H54 (cell line): Measurements from ENCODE around the gene HSD17B1.

Experiments
- DNase-seq: peaks from one replicate; pipeline ENCODE4 v3.0.0; 2011; ENCODE audit warnings: low spot score, mixed read lengths; ENCODE audit not compliant: insufficient read length
- FAIRE-seq: peaks from 3 replicates; lab custom pipeline; 2011; peaks lifted over from hg19 to GRCh38; lab: Jason Lieb, UNC
- POLR2A ChIP-seq: IDR thresholded peaks from 2 replicates; pipeline ENCODE4 v1.6.1; 2011; ENCODE audit warnings: low read depth, mild to moderate bottlenecking, low read length

HSD17B1 gene

GRCh38 chr17:42577140-42577531 is 24.4 kb downstream of the HSD17B1 start:
- peak; percentile 43 for DNase-seq
- FAIRE-seq, result no peak
- TF ChIP-seq POLR2A, result no peak

- DNase-seq, result peak; percentile 89
- FAIRE-seq, result no peak
- peak; percentile 78 for TF ChIP-seq POLR2A
Observed at GRCh38 chr17:42577532-42578281, 25.0 kb downstream of the HSD17B1 start, which contains the start of gene PSMC3IP. Gene PSMC3IP, minus strand, starts transcription at chr17:42577729. Its CDS starts 43 bp downstream, at chr17:42577686.

GRCh38 chr17:42578282-42578869 is 25.7 kb downstream of the HSD17B1 start:
- TF ChIP-seq POLR2A, result no peak
- peak; percentile 75 for DNase-seq
- no peak for FAIRE-seq

DNA sequence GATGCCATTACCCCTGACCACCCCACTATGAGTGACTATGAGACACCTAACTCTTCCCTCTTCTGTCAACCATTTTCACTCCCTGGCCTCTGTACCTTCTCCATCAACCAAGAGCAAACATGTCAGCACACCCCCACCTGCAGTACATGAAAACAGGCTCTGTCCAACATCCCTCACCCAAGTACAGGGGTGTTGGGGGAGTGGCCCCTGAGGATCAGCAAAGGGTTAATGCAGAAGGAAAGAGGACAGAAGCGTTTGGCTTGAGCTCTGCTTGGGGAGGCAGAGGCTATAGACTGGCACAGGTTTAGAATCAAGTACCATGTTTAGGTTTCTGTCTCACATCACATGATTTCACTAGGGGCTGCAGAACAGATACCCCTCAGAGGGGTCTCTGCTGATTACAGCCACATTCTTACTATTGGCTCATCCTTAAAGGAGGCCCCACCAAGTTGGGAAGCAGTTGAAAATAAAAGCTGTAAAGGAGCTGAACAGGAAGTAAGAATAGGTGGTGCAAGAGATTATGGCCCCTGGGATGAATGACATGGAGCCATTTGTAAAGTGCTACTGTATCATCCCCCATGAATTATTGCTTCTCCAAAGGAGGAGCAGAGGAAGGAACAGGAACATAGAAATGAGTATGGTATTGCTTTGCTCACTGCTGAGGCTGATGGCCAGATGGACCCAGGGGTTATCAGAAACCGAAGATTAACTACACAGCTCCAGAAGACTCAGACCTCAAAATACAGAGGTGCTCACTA is 27.2 kb downstream of the HSD17B1 start:
- TF ChIP-seq POLR2A, result no peak
- DNase-seq (no peak), FAIRE-seq (no peak)

- DNase-seq (no peak), FAIRE-seq (no peak)
- TF ChIP-seq POLR2A, result no peak
Observed at GRCh38 chr17:42581744-42582270, 29.1 kb downstream of the HSD17B1 start.

DNA sequence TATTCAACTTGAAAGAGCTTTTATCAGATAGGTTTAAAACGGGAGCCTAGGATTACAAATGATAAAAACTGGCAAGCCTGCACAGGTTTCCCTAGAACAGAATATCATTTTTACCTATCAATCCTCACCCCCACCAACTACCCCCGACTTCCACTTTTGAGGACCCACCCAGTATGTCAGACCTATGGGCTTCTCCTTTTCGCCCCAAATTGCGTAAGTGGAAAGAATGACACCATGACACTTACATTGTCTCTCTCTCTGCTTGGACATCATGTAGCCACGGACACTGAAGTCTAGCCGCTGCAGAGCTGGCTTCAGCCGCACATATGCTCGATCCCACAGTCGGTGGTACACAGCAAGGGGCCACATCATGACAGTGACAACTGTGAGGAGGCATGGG is 32.2 kb downstream of the HSD17B1 start:
- DNase-seq (no peak), FAIRE-seq (no peak)
- 0 out of 2 replicates have a peak, but pooled peaks have one; percentile 8 for TF ChIP-seq POLR2A

GRCh38 chr17:42585353-42585752 is 32.6 kb downstream of the HSD17B1 start:
- no peak for FAIRE-seq
- no peak for TF ChIP-seq POLR2A
- no peak for DNase-seq

GRCh38 chr17:42586514-42587230 is 33.9 kb downstream of the HSD17B1 start:
- FAIRE-seq (no peak), DNase-seq (no peak)

GRCh38 chr17:42590886-42591285 is 38.2 kb downstream of the HSD17B1 start:
- no peak for DNase-seq
- no peak for TF ChIP-seq POLR2A
- FAIRE-seq, result no peak

More at GRCh38 chr17:42586514-42587230, 33.9 kb downstream of the HSD17B1 start:
- TF ChIP-seq POLR2A, result no peak

GRCh38 chr17:42591411-42591810 is 38.7 kb downstream of the HSD17B1 start:
- TF ChIP-seq POLR2A, result no peak
- DNase-seq (no peak), FAIRE-seq (no peak)

- DNase-seq, result no peak
- FAIRE-seq, result no peak
- no peak for TF ChIP-seq POLR2A
Observed at GRCh38 chr17:42596386-42596785, 43.7 kb downstream of the HSD17B1 start.

- DNase-seq, result no peak
- no peak for TF ChIP-seq POLR2A
- no peak for FAIRE-seq
Observed at GRCh38 chr17:42598905-42599304, 46.2 kb downstream of the HSD17B1 start.

GRCh38 chr17:42603318-42603717 is 50.6 kb downstream of the HSD17B1 start:
- no peak for DNase-seq
- no peak for TF ChIP-seq POLR2A
- no peak for FAIRE-seq
